GM19397 (cell line): Measurements from ENCODE around the gene PPP5C.

Experiments used
- ATAC-seq: cut with Tn5 transposase; IDR thresholded peaks from one replicate; pipeline ENCODE4 v1.9.1; 2021; ENCODE audit warnings: mild to moderate bottlenecking, moderate library complexity; ENCODE audit not compliant: unreplicated experiment

Gene PPP5C

DNA sequence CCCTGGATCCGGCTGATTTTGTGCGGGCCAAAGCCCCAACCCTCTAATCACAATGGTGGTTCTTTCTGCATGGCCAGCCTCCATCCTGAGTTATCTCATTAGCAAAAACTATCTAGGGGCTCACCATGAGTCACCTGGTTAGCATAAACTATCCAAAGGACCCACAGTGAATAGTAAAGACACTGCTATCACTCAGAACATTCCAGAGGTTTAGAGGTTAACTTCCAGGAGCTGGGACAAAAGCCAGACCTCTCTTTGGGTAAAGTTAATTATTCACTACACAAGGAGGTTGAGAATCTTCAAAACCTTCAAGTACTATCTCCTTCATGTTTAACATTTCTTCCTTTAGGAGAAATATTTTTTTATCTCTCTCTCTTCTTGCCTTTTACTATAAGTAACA lies 18.8 kb upstream of the PPP5C start:
- ATAC-seq, result no peak

GRCh38 chr19:46330319-46330918 lies 16.5 kb upstream of the PPP5C start:
- ATAC-seq, result no peak

DNA sequence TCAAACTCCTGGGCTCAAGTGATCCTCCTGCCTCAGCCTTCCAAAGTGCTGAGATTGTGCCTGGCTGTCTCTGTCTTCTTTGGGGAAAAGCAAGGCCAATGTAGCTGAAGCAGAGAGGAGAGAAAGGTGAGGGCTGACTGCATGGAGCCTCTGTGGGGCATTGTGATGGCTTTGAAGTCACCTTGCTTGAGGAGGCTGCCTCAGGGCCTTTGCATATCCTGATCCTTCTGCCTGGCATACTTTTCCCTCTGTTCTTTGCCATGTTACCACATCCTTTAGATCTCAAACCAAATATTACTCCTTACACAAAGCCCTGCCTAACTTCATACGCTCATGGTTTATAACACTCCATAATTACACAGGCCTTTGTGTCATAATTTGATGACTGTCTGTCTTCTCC lies 9.4 kb upstream of the PPP5C start:
- ATAC-seq, result no peak

- no peak for ATAC-seq
Observed at GRCh38 chr19:46339446-46339845, 7.4 kb upstream of the PPP5C start.

GRCh38 chr19:46340051-46340659 lies 6.7 kb upstream of the PPP5C start:
- no peak for ATAC-seq

DNA sequence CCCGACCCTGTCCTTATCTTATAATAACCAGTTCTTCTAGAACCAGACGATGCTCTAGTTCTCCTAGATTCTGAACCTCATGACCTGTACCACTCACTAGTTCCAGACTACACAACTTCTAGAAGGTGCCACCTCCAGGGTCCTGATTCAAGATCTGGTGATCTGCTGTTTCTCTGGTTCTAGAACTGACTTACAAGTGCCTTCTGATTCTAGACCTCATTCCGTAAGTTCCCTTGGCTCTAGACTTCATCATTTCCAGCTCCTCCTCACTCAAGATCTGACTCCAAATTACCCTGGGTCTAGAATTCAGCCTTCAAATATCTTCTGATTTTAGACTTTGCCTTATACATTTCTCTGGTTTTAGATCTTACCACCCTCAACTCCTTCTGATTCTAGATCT lies 5.0 kb upstream of the PPP5C start:
- no peak for ATAC-seq

DNA sequence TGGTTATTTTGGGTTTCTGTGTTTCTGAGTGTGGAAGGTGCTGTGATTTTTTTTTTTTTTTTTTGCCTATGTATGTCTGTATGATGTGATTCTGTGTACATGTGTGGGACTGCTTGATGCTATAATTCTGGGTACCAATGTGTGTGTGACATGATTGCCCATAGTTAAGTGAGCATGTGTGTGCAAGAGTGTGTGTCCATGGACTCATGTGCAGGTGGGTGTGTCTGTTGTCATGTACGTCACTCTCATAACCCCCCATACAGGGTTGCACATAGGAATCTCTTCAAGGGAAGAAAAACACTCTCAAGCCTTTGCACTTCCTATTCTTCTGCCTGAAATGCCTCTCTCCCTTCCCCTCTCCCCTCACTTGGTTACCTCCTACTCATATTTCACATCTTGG lies 2.5 kb upstream of the PPP5C start:
- no peak for ATAC-seq

- ATAC-seq, result no peak
Observed at GRCh38 chr19:46345157-46345556, 1.7 kb upstream of the PPP5C start.

DNA sequence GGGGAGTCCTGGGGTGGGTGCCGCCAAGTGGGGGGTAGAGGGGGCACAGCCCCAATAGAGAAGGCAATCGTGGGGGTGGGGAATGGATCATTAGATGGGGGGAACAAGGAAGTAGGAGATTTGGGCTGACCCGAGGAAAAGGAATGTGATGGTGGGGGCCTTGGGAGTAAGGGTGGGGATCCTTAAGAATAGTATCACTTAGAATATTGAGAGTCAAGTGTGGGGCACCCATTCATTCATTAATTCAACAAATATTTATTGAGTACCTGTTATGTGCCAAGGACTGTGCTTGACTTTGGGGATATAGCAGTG lies 641 bp downstream of the PPP5C start:
- no peak for ATAC-seq

- ATAC-seq, result no peak
Observed at GRCh38 chr19:46347985-46348384, 1.1 kb downstream of the PPP5C start.

GRCh38 chr19:46349311-46349993 lies 2.6 kb downstream of the PPP5C start:
- ATAC-seq, result no peak

DNA sequence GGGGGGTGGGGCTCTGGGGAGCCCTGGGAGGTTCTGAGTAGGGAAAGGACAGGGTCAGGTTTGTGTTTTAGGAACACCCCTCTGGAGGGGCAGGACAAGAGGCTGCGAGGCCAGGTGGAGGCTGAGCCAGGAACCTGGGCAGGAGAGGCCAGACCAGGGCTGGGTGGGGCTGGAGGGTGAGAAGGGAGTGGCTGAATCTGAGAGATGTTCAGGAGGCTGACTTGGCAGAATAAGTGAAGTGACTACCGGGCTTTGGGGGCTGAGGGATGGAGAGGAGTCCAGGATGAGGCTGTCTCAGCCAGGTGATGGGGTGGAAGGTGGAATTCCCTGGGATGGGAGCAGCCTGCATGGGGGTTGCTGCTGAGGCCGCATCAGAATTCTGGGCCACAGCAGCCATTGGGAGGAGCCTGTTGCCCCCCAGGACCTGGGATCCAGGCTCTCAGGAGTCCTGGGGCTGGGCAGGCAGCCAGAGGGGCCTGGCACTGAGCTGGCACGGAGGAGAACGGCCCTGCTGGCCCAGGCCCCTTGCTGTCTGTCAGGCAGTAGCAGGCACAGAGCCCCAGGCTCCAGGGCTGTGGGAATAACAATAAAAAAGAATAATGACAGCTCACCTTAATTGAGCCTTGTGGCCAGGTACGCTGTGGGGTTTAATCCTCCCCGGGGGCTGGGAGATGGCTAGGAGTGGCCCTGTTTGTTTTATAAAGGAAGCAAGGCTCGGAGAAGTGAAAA lies 3.3 kb downstream of the PPP5C start:
- ATAC-seq, result no peak

GRCh38 chr19:46350758-46351159 lies 3.9 kb downstream of the PPP5C start:
- no peak for ATAC-seq

- no peak for ATAC-seq
Observed at GRCh38 chr19:46351241-46352041, 4.6 kb downstream of the PPP5C start.

- no peak for ATAC-seq
Observed at GRCh38 chr19:46353730-46354528, 7.0 kb downstream of the PPP5C start.

GRCh38 chr19:46355234-46356148 lies 8.6 kb downstream of the PPP5C start:
- no peak for ATAC-seq

GRCh38 chr19:46356149-46357055 lies 9.5 kb downstream of the PPP5C start:
- ATAC-seq, result no peak

DNA sequence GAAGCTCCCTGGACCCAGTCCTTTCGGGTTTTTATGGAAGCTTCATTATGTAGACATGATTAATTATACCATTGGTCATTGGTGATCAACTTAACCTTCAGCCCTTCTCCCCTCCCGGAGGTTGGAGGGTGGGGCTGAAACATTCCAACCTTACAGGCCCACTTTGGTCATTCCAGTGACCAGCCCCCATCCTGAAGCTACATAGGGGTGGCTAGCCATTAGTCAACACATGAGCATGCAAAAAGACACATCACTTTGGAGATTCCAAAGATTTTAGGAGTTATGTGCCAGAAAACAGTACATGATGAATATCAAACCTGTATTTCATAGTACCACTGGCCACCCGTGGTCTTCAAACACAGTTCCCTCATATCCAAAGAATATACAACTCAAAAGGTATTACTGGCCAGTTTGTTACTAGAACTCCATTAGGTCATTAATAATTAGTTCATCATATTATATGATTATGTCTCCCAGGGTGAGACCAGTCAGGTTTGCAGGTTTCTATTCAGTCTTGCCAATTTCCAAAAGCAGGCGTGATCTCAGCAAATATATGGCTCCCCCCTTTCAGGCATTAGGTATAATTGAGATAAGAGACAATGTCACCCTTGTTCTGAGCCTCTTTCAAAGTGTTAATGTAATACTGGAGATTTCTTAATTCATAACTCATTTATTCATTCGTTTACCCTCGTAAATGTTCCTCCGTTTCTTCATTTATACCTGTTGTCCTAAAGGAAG lies 11.1 kb downstream of the PPP5C start:
- no peak for ATAC-seq
